NT2/D1 (cell line): ENCODE results near the gene SPDL1.

ENCODE experiments used
- SUZ12 ChIP-seq: IDR thresholded peaks from 2 replicates; pipeline ENCODE4 v1.6.1; 2011; ENCODE audit not compliant: insufficient read length, insufficient read depth; ENCODE audit errors: extremely low read depth
- YY1 ChIP-seq: IDR thresholded peaks from 2 replicates; pipeline ENCODE4 v1.6.1; 2011; ENCODE audit not compliant: insufficient read length, insufficient read depth
- ZNF274 ChIP-seq: IDR thresholded peaks from 2 replicates; pipeline ENCODE4 v1.6.1; 2011; ENCODE audit warnings: mild to moderate bottlenecking, low read depth, low read length

DNA sequence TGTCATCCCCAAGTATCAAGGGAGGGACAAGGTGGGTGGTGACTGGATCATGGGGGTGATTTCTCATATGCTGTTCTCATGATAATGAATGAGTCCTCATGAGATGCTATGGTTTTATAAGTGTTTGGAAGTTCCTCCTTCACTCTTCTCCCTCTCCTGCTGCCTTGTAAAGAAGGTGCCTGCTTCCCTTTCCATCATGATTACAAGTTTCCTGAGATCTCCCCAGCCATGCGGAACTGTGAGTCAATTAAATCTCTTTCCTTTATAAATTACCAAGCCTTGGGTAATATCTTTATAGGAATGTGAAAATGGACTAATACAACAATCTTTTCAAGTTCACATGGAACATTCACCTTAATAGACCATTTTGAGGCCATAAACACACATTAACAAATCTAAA is 32.0 kb downstream of the SPDL1 start:
- TF ChIP-seq YY1: no peak
- no peak for TF ChIP-seq ZNF274
- no peak for TF ChIP-seq SUZ12
